HepG2 (cell line): Measurements from ENCODE around the gene PRDX2. TPM values are rescaled to one million over a fixed set of nuclear protein-coding genes. Genes with fewer than 3 reads are reported as not detected.

Experiments
- ARID4A ChIP-seq: sonication (generic); formaldehyde crosslinking; IDR thresholded peaks from 2 replicates; pipeline ENCODE4 v1.5.0; 2020; ENCODE audit warnings: mild to moderate bottlenecking, missing genetic modification reagents, borderline replicate concordance
- DNMT1 ChIP-seq: sonication (generic); formaldehyde crosslinking; IDR thresholded peaks from 2 replicates; pipeline ENCODE4 v1.5.1; 2020; ENCODE audit warnings: mild to moderate bottlenecking, missing genetic modification reagents
- HDAC1 ChIP-seq: sonication (generic); formaldehyde crosslinking; IDR thresholded peaks from 2 replicates; pipeline ENCODE4 v1.5.1; 2020; ENCODE audit warnings: mild to moderate bottlenecking, missing genetic modification reagents
- IRF9 ChIP-seq: sonication (generic); formaldehyde crosslinking; IDR thresholded peaks from 2 replicates; pipeline ENCODE4 v1.8.0; 2022; ENCODE audit warnings: missing genetic modification reagents, mild to moderate bottlenecking, borderline replicate concordance
- PHB2 ChIP-seq: fragments of 450-650 bp; IDR thresholded peaks from 2 replicates; pipeline ENCODE4 v1.6.1; 2018; ENCODE audit not compliant: partially characterized antibody
- THAP11 ChIP-seq: IDR thresholded peaks from 2 replicates; pipeline ENCODE4 v1.6.1; 2016; ENCODE audit warnings: missing biosample characterization, missing genetic modification reagents
- ZBTB38 ChIP-seq: sonication (generic); formaldehyde crosslinking; IDR thresholded peaks from 2 replicates; pipeline ENCODE4 v1.5.1; 2020; ENCODE audit warnings: mild to moderate bottlenecking, missing genetic modification reagents
- ZBTB4 ChIP-seq: sonication (generic); formaldehyde crosslinking; IDR thresholded peaks from 2 replicates; pipeline ENCODE4 v1.4.0; 2020; ENCODE audit warnings: missing genetic modification reagents, mild to moderate bottlenecking, borderline replicate concordance
- ZFX ChIP-seq: sonication (generic); formaldehyde crosslinking; IDR thresholded peaks from 2 replicates; pipeline ENCODE4 v1.4.0; 2020; ENCODE audit warnings: mild to moderate bottlenecking, low read depth, missing genetic modification reagents, moderate library complexity
- ZNF232 ChIP-seq: sonication (generic); formaldehyde crosslinking; IDR thresholded peaks from 2 replicates; pipeline ENCODE4 v1.4.0; 2020; ENCODE audit warnings: missing genetic modification reagents, borderline replicate concordance
- ZNF501 ChIP-seq: sonication (generic); formaldehyde crosslinking; IDR thresholded peaks from 2 replicates; pipeline ENCODE4 v1.5.1; 2020; ENCODE audit warnings: mild to moderate bottlenecking, moderate library complexity, missing genetic modification reagents
- ZNF512B ChIP-seq: sonication (generic); formaldehyde crosslinking; IDR thresholded peaks from 2 replicates; pipeline ENCODE4 v1.5.1; 2020; ENCODE audit warnings: missing genetic modification reagents, mild to moderate bottlenecking, borderline replicate concordance
- ZNF556 ChIP-seq: sonication (generic); formaldehyde crosslinking; IDR thresholded peaks from 2 replicates; pipeline ENCODE4 v1.4.0; 2020; ENCODE audit warnings: mild to moderate bottlenecking, missing genetic modification reagents, borderline replicate concordance
- ZNF720 ChIP-seq: sonication (generic); formaldehyde crosslinking; IDR thresholded peaks from 2 replicates; pipeline ENCODE4 v1.4.0; 2020; ENCODE audit warnings: missing genetic modification reagents
- ZSCAN21 ChIP-seq: sonication (generic); formaldehyde crosslinking; IDR thresholded peaks from 2 replicates; pipeline ENCODE4 v1.8.0; 2022; ENCODE audit warnings: mild to moderate bottlenecking, missing genetic modification reagents, moderate library complexity, borderline replicate concordance
- polyA plus RNA-seq, 8 experiments: library from polyadenylated mRNA; depleted of rRNA in 3 of 8; stranded (reverse) in 7 of 8; unstranded in 1 of 8; fragments of >200 nt; fragmentation: Illumina TruSeq in 4 of 8; extraction: Trizol in 4 of 8; gene quantifications; 2 replicates each; pipeline versions ENCODE4 v1.2.1 to v1.2.3, GENCODE V29; 2011 to 2016; ENCODE audit warnings: low read depth in 4 of 8, missing spikeins in 1 of 8, mixed read lengths in 1 of 8; ENCODE audit not compliant: insufficient read depth in 1 of 8
- total RNA-seq, 5 experiments: library from RNA; depleted of rRNA; stranded (reverse); fragments of >200 nt; fragmentation: Illumina TruSeq; extraction: Trizol; gene quantifications; 2 replicates each; pipeline ENCODE4 v1.2.3, GENCODE V29; 2016; ENCODE audit warnings: low read depth in 1 of 5

Gene PRDX2
- total and polyA plus RNA-seq, 2 of the 13 experiments (the other 11 are each of a cell fraction or from before 2014, with no cell fraction given): 218 to 381 TPM

- peak; percentile 48; the same call in 1 of the 2 replicates for TF ChIP-seq ARID4A (CRISPR knock-in tag)
- TF ChIP-seq DNMT1: peak; percentile 78; the same call in 1 of the 2 replicates
- peak; percentile 65; the same call in 1 of the 2 replicates for TF ChIP-seq ZBTB38
- no peak for TF ChIP-seq PHB2
- TF ChIP-seq ZSCAN21 (CRISPR knock-in tag): peak; percentile 77
- TF ChIP-seq HDAC1: 0 out of 2 replicates have a peak, but pooled peaks have one; percentile 32
- TF ChIP-seq ZNF501 (CRISPR knock-in tag): 0 out of 2 replicates have a peak, but pooled peaks have one; percentile 14
- TF ChIP-seq ZFX: peak; percentile 57
- no peak for TF ChIP-seq ZNF720 (CRISPR knock-in tag)
- peak; percentile 56; the same call in 1 of the 2 replicates for TF ChIP-seq ZBTB4
- TF ChIP-seq ZNF232: no peak
- TF ChIP-seq IRF9: peak; percentile 67; the same call in 1 of the 2 replicates
- TF ChIP-seq ZNF556 (CRISPR knock-in tag): peak; percentile 55; the same call in 1 of the 2 replicates
- no peak for TF ChIP-seq ZNF512B
- TF ChIP-seq THAP11 (CRISPR knock-in tag): peak; percentile 68
Measured at GRCh38 chr19:12847159-12848139, 45.8 kb upstream of the PRDX2 start (continued).
